ENCODE data around the gene CALHM1.

GRCh38 chr10:103470761-103471653, 12.3 kb upstream of the CALHM1 start:
- TF ChIP-seq CTCF (IDR thresholded peaks at IDR 0.05) = no peak
- no peak for TF ChIP-seq POLR2A (IDR thresholded peaks at IDR 0.05)

All from lower leg skin (tissue), 3 donors.